Cardiac ventricle fibroblast (primary cell): ENCODE measurements around the gene SS18L1. TPM values are rescaled to one million over a fixed set of nuclear protein-coding genes. Genes with fewer than 3 reads are reported as not detected.

ENCODE experiments used
- total RNA-seq: library from RNA; depleted of rRNA; stranded (reverse); fragments of >200 nt; gene quantifications from 2 replicates; pipeline ENCODE4 v1.2.3, GENCODE V29; 2015

The SS18L1 gene, protein sequence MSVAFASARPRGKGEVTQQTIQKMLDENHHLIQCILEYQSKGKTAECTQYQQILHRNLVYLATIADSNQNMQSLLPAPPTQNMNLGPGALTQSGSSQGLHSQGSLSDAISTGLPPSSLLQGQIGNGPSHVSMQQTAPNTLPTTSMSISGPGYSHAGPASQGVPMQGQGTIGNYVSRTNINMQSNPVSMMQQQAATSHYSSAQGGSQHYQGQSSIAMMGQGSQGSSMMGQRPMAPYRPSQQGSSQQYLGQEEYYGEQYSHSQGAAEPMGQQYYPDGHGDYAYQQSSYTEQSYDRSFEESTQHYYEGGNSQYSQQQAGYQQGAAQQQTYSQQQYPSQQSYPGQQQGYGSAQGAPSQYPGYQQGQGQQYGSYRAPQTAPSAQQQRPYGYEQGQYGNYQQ
- 3.6 and 9.2 TPM in 2 replicates for total RNA-seq

DNA sequence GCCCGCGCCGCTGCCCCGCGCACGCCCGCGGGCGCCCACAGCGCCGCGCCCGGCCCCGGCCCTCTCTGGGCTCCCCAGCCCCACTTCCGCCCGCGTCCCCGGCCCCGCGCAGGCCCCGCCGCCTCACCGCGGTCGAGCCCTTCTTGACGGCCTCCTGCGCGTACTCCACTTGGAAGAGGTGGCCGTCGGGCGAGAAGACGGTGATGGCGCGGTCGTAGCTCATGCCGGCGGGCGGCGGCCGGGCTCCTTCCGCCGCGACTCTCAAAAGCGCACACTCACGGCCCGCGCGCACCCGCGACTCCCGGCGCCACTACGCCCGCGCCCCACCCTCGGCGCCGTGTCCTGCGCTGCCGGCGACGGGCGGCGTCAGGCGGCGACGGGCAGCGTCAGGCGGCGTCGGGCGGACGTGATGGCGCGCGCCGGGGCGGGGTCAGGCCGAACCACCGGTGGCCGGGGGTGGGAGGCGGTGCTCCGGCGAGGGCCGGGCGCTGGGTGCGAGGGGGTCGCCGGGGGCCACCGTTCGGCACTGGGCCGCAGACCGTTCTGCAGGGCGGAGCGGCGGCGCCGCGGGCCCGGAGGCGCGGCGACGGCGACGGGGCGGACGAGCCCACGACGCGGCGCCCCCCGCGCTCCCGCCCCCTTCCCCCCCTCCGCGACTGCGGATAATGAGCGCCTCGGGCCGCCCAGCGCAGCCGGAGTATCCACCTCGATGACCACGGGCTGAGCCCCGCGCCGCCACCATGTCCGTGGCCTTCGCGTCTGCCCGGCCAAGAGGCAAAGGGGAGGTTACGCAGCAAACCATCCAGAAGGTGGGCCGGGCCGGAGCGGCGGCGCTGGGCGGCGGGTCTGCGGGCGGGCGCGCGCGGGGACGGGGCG is at the start of gene SS18L1, which contains the start of gene PSMA7:
Gene SS18L1 (plus strand): TSS at position 689 of the 876 bp plus-strand sequence. CDS start 52 bp downstream, at position 741.
Gene PSMA7 (minus strand): TSS at position 314 of the 876 bp plus-strand sequence. CDS start 91 bp downstream, at position 223.

DNA sequence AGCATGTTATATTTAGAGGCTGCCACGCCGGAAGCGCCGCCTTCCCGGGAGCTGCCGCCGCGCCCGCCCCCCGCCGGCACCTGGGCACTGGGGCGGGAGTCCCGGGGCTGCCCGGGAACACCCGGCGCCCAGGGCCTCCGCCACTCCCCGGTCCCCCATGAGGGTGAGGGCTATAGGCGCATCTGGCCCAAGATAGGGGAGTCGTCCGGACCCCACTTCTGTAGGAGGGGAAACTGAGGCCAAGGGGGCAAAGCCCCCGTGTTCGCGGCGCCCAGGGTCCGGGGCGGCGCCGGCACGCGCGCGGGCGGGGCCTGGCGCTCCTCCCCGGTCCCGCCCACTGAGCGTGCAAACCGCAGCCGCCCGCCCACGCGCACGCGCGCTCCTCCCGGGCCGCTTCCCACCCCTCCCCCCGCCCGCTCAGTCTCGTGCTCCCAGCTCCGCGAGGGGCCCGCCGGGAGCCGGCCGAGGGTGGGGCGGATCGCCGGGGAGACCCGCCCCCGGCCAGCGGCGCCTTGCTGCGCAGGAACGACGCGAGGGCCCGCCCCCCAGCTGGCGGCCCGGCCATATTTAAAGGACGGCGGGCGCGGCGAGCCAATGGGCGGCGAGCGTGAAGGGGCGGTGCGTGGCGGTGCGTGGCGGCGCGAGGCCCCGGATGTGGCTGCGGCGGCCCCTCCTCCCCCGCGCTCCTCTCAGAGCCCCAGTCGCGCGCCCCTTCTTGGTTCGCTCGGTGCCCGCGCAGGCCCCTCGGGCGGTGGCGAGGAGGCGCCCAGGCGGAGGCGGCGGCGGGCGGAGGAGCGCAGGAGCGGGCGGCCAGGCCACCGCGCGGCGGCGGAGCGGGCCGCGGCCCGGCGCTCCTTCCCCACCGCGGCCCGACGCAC is 21.6 kb upstream of the SS18L1 start, which contains the start of gene LSM14B:
Gene LSM14B (plus strand): TSS at position 700 of the 878 bp plus-strand sequence. CDS start 192 bp downstream, outside the sequence.

DNA sequence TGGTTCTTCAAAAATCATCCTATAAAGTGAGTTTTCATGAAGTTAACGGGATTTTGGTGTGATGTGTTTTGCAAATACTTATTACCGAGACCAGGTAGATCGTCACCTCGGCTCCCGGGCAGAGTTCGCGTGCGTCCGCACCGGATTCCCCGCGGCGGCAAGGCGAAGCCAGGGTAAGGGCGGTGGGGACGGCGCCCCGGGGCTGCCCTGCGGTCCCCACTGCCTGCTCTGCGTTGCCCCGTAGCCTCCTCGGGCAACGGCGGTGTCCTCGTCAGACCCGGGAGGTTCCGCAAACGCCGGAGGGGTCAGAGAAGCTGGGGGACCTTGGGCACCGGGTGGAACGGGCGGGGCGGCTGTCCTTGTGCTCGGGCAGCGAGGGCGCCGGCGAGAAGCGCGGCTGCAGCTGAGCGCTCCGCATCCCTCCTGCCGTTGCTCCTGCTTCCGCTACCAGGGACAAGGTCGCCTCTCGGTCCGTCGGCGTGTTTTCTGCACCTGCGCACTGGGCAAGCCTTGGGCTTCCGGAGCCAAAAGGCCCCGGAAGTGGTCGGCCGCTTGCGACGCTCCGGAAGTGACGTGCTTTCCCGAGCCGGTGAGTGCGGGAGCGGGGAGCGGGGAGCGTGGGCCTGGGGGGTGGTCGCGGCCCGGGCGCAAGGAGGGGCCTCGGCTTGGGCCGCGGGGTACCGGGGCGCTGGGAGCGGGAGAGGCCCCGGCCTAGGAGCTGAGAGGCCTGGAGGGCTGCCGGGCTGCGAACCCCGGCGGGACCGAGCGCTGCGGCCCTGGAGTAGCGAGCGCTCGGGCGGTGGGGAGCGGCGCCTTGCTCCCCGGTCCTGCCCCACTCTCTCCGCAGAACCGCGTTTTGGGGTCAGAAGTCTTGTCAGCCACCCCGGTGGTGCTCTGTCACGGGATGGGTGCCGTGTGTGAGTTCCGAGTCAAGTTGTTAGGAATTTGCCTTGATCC is 39.2 kb downstream of the SS18L1 start, which contains the start of gene MTG2:
Gene MTG2 (plus strand): TSS at position 560 of the 957 bp plus-strand sequence. CDS start 10,393 bp downstream, outside the sequence.

DNA sequence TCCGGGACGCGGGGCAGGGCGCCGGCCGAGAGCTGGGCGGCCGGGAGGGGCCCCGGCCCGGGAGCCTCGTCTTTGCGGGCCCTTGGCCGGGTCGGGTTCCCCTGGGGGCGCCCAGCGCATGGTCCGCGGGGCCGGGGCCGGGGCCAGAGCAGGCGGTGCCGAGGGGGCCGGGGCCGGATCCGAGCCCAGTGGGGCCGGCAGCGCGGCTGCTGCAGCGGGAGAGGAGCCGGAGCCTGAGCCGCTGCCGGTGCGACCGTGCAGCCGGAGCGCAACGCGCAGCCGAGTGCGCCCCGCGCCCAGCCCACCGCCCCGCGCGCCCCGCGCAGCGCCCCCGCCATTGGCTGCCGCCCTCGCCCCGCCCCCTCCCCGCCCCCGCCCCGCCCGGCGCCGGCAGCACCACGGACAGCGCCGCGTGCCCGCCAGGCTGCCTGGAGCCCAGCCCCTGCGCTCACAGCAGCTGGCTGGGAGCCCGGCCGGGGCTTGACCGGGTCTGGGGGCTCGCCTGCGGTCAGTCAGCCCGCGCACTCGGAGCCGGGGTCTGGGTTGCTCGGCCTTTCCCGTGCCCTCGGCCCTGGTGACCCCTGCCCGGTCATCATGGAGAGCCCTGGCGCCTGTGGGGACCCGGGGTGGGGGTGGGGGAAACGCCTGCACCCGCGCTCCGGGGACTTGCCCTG is 76.6 kb downstream of the SS18L1 start, which contains the start of gene HRH3:
Gene HRH3 (minus strand): TSS at position 287 of the 674 bp plus-strand sequence. CDS start 308 bp downstream, outside the sequence.

Other genes starting within 250 kb of the SS18L1 start
- gene TAF4, start 77.9 kb upstream of the SS18L1 start, total RNA-seq: 7.1 and 17.7 TPM in 2 replicates
- 21.9 and 24.3 TPM in 2 replicates for gene LSM14B, start 21.3 kb upstream of the SS18L1 start, total RNA-seq
- 245 and 254 TPM in 2 replicates for gene PSMA7, start 375 bp upstream of the SS18L1 start, total RNA-seq
- 15.7 and 18.7 TPM in 2 replicates for gene MTG2, start 39.3 kb downstream of the SS18L1 start, total RNA-seq
- not detected in 2 replicates for gene HRH3, start 76.5 kb downstream of the SS18L1 start, total RNA-seq
- 16.1 and 17.8 TPM in 2 replicates for gene OSBPL2, start 94.8 kb downstream of the SS18L1 start, total RNA-seq
- gene ADRM1, start 159.2 kb downstream of the SS18L1 start, total RNA-seq: 83.4 and 101 TPM in 2 replicates
- 40.0 and 48.2 TPM in 2 replicates for gene LAMA5, start 223.5 kb downstream of the SS18L1 start, total RNA-seq
- 1,397 and 2,524 TPM in 2 replicates for gene RPS21, start 243.3 kb downstream of the SS18L1 start, total RNA-seq